SK-N-SH treated with all-trans-retinoic acid at 6 μM for 48 hours (cell line): Measurements from ENCODE around the gene HEMK1.

ENCODE experiments used
- ATAC-seq: fragments of 200-7000 bp; cut with Tn5 transposase; 3 replicates; pipeline ENCODE4 v1.9.1; 2020; ENCODE audit warnings: mild to moderate bottlenecking, moderate library complexity
- ARNTL ChIP-seq: fragments of 450-650 bp; formaldehyde crosslinking; IDR thresholded peaks from 2 replicates; pipeline ENCODE4 v1.5.0; 2020; ENCODE audit warnings: low read depth, mild to moderate bottlenecking, moderate library complexity, borderline replicate concordance
- BACH2 ChIP-seq: fragments of 250-450 bp; sonication (Bioruptor Pico); IDR thresholded peaks from 2 replicates; pipeline ENCODE4 v1.9.0; 2021; ENCODE audit warnings: mild to moderate bottlenecking, borderline replicate concordance
- CSDC2 ChIP-seq: fragments of 250-450 bp; sonication (Bioruptor Pico); IDR thresholded peaks from 2 replicates; pipeline ENCODE4 v1.5.0; 2020; ENCODE audit warnings: mild to moderate bottlenecking, moderate library complexity
- CSRNP3 ChIP-seq: fragments of 250-450 bp; sonication (Bioruptor Pico); IDR thresholded peaks from 2 replicates; pipeline ENCODE4 v1.5.1; 2021; ENCODE audit warnings: mild to moderate bottlenecking, moderate library complexity
- ESRRG ChIP-seq: fragments of 250-450 bp; sonication (Bioruptor Pico); IDR thresholded peaks from 2 replicates; pipeline ENCODE4 v1.6.1; 2021; ENCODE audit warnings: mild to moderate bottlenecking
- GLIS3 ChIP-seq: fragments of 250-450 bp; sonication (Bioruptor Pico); IDR thresholded peaks from 2 replicates; pipeline ENCODE4 v1.5.0; 2020; ENCODE audit warnings: mild to moderate bottlenecking, moderate library complexity
- OSR1 ChIP-seq: fragments of 250-450 bp; sonication (Bioruptor Pico); IDR thresholded peaks from 2 replicates; pipeline ENCODE4 v1.8.0; 2022; ENCODE audit warnings: moderate library complexity, mild to moderate bottlenecking, inconsistent platforms
- POU6F1 ChIP-seq: fragments of 250-450 bp; sonication (Bioruptor Pico); IDR thresholded peaks from 2 replicates; pipeline ENCODE4 v1.8.0; 2021; ENCODE audit warnings: low read depth, mild to moderate bottlenecking, moderate library complexity, borderline replicate concordance
- SNAI2 ChIP-seq: fragments of 250-450 bp; sonication (Bioruptor Pico); IDR thresholded peaks from 2 replicates; pipeline ENCODE4 v1.5.0; 2020; ENCODE audit warnings: mild to moderate bottlenecking, moderate library complexity
- TCF4 ChIP-seq: fragments of 250-450 bp; sonication (Bioruptor Pico); IDR thresholded peaks from 2 replicates; pipeline ENCODE4 v1.8.0; 2021; ENCODE audit warnings: mild to moderate bottlenecking, moderate library complexity, borderline replicate concordance
- TOX ChIP-seq: fragments of 250-450 bp; sonication (Bioruptor Pico); IDR thresholded peaks from 2 replicates; pipeline ENCODE4 v1.8.0; 2021; ENCODE audit warnings: mild to moderate bottlenecking, moderate library complexity, borderline replicate concordance
- TSHZ2 ChIP-seq: fragments of 250-450 bp; sonication (Bioruptor Pico); IDR thresholded peaks from 2 replicates; pipeline ENCODE4 v1.5.0; 2020; ENCODE audit warnings: mild to moderate bottlenecking, moderate library complexity
- ZC3H10 ChIP-seq: fragments of 250-450 bp; sonication (Bioruptor Pico); IDR thresholded peaks from 2 replicates; pipeline ENCODE4 v1.5.1; 2021; ENCODE audit warnings: mild to moderate bottlenecking, moderate library complexity
- ZFP3 ChIP-seq: fragments of 250-450 bp; sonication (Bioruptor Pico); IDR thresholded peaks from 2 replicates; pipeline ENCODE4 v1.5.0; 2020; ENCODE audit warnings: mild to moderate bottlenecking, moderate library complexity
- ZFP30 ChIP-seq: fragments of 450-650 bp; formaldehyde crosslinking; IDR thresholded peaks from 2 replicates; pipeline ENCODE4 v1.5.0; 2022; ENCODE audit warnings: mild to moderate bottlenecking, moderate library complexity
- ZNF565 ChIP-seq: fragments of 450-650 bp; formaldehyde crosslinking; conservative IDR thresholded peaks from 2 replicates; pipeline ENCODE4 v1.5.0; 2020; ENCODE audit warnings: low read depth, mild to moderate bottlenecking, moderate library complexity
- ZNF70 ChIP-seq: fragments of 450-650 bp; formaldehyde crosslinking; IDR thresholded peaks from 2 replicates; pipeline ENCODE4 v1.5.0; 2020; ENCODE audit warnings: mild to moderate bottlenecking, moderate library complexity
- ZNF8 ChIP-seq: fragments of 450-650 bp; formaldehyde crosslinking; IDR thresholded peaks from 2 replicates; pipeline ENCODE4 v1.5.0; 2020; ENCODE audit warnings: mild to moderate bottlenecking, moderate library complexity
- TF ChIP-seq, protein P1 (sequence below): fragments of 250-450 bp; sonication (Bioruptor Pico); IDR thresholded peaks from 2 replicates; pipeline ENCODE4 v1.8.0; 2020; ENCODE audit warnings: mild to moderate bottlenecking, moderate library complexity, borderline replicate concordance
- TF ChIP-seq, protein P2 (sequence below): fragments of 250-450 bp; sonication (Bioruptor Pico); IDR thresholded peaks from 2 replicates; pipeline ENCODE4 v1.5.1; 2020; ENCODE audit warnings: low read depth, mild to moderate bottlenecking, moderate library complexity

Gene HEMK1

DNA sequence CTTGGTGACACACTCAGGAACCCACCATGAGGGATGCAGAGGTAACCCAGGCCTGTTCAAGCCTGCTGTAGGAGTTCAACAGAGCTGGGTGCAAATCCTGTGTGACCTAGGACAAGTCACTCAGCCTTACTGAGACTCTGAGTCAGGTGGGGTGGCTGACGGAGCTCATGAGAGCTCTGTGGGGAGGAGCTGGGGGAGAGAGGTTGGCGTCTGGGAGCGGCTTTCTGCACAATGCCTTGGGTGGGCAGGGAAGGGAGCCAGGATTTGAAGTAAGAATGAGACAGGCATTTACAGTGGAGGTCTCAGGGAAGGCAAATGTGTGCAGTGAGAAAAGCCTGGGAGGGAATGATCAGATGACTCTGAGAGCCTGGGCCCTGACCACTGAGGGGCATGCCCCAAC, 20.1 kb upstream of the HEMK1 start:
- no peak for ATAC-seq
- TF ChIP-seq TCF4 (CRISPR knock-in tag) (no peak), TSHZ2 (CRISPR knock-in tag) (no peak), ESRRG (CRISPR knock-in tag) (no peak), OSR1 (CRISPR knock-in tag) (no peak), ZFP3 (CRISPR knock-in tag) (no peak), ZFP30 (CRISPR knock-in tag) (no peak)

- TF ChIP-seq ARNTL (CRISPR knock-in tag) (no peak), TCF4 (CRISPR knock-in tag) (no peak), TOX (no peak), OSR1 (CRISPR knock-in tag) (no peak), CSDC2 (CRISPR knock-in tag) (no peak), GLIS3 (CRISPR knock-in tag) (no peak), BACH2 (CRISPR knock-in tag) (no peak)
- TF ChIP-seq, protein P1, sequence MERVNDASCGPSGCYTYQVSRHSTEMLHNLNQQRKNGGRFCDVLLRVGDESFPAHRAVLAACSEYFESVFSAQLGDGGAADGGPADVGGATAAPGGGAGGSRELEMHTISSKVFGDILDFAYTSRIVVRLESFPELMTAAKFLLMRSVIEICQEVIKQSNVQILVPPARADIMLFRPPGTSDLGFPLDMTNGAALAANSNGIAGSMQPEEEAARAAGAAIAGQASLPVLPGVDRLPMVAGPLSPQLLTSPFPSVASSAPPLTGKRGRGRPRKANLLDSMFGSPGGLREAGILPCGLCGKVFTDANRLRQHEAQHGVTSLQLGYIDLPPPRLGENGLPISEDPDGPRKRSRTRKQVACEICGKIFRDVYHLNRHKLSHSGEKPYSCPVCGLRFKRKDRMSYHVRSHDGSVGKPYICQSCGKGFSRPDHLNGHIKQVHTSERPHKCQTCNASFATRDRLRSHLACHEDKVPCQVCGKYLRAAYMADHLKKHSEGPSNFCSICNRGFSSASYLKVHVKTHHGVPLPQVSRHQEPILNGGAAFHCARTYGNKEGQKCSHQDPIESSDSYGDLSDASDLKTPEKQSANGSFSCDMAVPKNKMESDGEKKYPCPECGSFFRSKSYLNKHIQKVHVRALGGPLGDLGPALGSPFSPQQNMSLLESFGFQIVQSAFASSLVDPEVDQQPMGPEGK, result no peak
- TF ChIP-seq, all 23 proteins: peak for 0
- ATAC-seq, result peak; percentile 82
These were observed 19.1 kb upstream of the HEMK1 start for GRCh38 chr3:50550079-50550736.

- ATAC-seq, result no peak
These were observed 18.2 kb upstream of the HEMK1 start for GRCh38 chr3:50551054-50551659.

DNA sequence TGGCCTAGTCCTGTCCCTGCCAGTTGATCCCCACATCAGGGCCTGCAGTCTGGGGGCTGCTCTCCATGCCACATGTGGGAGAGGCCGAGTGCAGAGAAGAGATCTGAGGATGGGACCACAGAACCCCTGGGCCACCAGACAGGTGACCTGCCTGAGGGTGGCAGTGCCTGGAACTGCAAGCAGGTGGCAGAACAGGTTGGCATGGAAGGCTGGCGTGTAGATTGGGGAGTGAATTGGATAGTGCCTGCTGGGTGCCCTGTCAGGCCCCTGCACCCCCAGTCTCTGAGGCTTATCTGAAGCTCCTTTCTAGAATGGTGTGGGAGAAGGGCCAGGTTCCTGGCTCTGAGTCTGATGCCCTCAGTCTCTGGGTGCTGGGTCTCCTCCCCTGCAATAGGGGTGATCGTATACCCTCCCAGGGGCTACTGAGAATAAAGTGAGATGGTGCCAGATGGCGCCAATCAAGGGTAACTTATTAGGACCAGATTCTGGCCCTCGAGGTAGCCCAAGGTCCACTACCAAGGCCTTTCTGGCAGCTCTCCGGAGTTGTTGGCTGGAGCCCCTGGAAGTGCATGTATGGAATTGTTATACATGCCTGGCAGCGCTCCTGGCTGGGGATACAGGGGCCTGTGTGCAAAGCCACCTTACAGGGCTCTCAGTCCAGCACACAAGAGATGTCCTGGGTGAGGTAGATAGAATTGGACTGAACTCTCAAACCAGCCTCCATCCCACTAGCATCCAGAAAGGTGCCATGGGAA, 17.5 kb upstream of the HEMK1 start:
- TF ChIP-seq, protein P2, sequence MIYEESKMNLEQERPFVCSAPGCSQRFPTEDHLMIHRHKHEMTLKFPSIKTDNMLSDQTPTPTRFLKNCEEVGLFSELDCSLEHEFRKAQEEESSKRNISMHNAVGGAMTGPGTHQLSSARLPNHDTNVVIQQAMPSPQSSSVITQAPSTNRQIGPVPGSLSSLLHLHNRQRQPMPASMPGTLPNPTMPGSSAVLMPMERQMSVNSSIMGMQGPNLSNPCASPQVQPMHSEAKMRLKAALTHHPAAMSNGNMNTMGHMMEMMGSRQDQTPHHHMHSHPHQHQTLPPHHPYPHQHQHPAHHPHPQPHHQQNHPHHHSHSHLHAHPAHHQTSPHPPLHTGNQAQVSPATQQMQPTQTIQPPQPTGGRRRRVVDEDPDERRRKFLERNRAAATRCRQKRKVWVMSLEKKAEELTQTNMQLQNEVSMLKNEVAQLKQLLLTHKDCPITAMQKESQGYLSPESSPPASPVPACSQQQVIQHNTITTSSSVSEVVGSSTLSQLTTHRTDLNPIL (CRISPR knock-in tag), result no peak
- TF ChIP-seq CSRNP3 (CRISPR knock-in tag), result no peak
- no peak for TF ChIP-seq ZNF8
- no peak for TF ChIP-seq TSHZ2 (CRISPR knock-in tag)
- no peak for TF ChIP-seq ZFP30 (CRISPR knock-in tag)
- TF ChIP-seq SNAI2, result no peak
- TF ChIP-seq ZNF70 (CRISPR knock-in tag), result no peak
- no peak for TF ChIP-seq ZC3H10 (CRISPR knock-in tag)
- TF ChIP-seq BACH2 (CRISPR knock-in tag), result no peak
- TF ChIP-seq CSDC2 (CRISPR knock-in tag), result no peak
- TF ChIP-seq ARNTL (CRISPR knock-in tag), result no peak
- no peak for TF ChIP-seq TCF4 (CRISPR knock-in tag)

More at GRCh38 chr3:50551054-50551659, 18.2 kb upstream of the HEMK1 start:
- no peak for TF ChIP-seq OSR1 (CRISPR knock-in tag)
- TF ChIP-seq ZC3H10 (CRISPR knock-in tag), result no peak
- TF ChIP-seq ZNF565 (CRISPR knock-in tag), result no peak
- no peak for TF ChIP-seq POU6F1 (CRISPR knock-in tag)
- no peak for TF ChIP-seq BACH2 (CRISPR knock-in tag)
- TF ChIP-seq ESRRG (CRISPR knock-in tag), result no peak

More for the DNA sequence above, 17.5 kb upstream of the HEMK1 start:
- no peak for ATAC-seq
